BE2C (cell line): ENCODE data around the gene ADAMTS13.

Experiments used
- DNase-seq: peaks from one replicate; pipeline ENCODE4 v3.0.0-alpha.2; 2020
- H3K27me3 ChIP-seq: fragments of 250-450 bp; sonication (Bioruptor Pico); 2 replicates; pipeline ENCODE4 v1.5.1; 2020; ENCODE audit warnings: mild to moderate bottlenecking
- H3K36me3 ChIP-seq: fragments of 250-450 bp; sonication (Bioruptor Pico); 2 replicates; pipeline ENCODE4 v1.5.1; 2020; ENCODE audit warnings: mild to moderate bottlenecking
- H3K4me1 ChIP-seq: fragments of 250-450 bp; sonication (Bioruptor Pico); 2 replicates; pipeline ENCODE4 v1.5.1; 2020
- H3K4me3 ChIP-seq: 2 replicates; pipeline ENCODE4 v1.5.1; 2011; ENCODE audit warnings: low read depth, low read length
- H3K9me3 ChIP-seq: fragments of 250-450 bp; sonication (Bioruptor Pico); 2 replicates; pipeline ENCODE4 v1.5.1; 2020
- TF ChIP-seq, protein P1 (sequence below): IDR thresholded peaks from 2 replicates; pipeline ENCODE4 v1.5.1; 2012; ENCODE audit warnings: mild to moderate bottlenecking, low read depth, low read length

ADAMTS13 gene

DNA sequence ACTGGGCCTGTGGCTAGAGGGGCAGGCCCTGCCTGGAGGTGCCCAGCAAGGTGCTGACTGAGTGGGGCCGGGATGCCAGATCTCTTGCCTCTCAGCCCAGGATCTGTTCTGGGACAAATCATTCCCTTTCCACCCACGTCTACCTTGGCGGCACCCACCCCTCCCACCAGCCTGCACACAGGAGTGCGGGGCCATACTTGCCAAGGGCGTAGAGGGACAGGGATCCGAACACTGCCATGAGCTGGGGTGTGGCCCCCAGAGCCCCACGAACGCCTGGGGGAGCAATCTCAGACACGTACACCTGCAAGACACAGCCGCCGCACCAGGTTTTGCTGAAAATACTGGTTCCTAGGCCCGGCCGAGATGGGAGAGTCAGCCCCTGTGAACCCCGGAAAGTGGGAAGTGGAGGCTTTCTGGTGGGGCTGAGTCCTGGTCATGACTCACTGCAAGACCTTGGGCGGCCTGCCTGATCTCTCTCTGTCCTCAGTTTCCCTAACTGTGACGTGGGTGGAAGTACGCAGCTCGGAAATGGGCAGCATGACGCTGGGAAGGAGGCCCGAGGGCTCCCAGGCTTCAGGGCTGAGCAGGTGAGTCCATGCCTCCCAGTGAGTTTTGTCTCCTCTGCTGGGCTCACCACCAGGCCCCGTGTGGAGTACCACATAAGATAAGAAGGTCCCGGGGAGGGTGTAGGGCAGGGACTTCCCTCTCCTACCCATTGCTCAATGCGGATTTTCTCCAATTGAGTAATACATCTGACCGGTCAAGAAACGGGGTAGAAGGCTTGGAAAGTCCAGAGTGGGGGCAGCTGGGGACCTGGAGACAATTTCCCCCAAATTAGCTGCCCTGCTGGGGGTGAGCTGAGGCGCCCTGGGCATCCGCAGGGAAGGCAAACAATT, 54.1 kb downstream of the ADAMTS13 start:
- TF ChIP-seq, protein P1, sequence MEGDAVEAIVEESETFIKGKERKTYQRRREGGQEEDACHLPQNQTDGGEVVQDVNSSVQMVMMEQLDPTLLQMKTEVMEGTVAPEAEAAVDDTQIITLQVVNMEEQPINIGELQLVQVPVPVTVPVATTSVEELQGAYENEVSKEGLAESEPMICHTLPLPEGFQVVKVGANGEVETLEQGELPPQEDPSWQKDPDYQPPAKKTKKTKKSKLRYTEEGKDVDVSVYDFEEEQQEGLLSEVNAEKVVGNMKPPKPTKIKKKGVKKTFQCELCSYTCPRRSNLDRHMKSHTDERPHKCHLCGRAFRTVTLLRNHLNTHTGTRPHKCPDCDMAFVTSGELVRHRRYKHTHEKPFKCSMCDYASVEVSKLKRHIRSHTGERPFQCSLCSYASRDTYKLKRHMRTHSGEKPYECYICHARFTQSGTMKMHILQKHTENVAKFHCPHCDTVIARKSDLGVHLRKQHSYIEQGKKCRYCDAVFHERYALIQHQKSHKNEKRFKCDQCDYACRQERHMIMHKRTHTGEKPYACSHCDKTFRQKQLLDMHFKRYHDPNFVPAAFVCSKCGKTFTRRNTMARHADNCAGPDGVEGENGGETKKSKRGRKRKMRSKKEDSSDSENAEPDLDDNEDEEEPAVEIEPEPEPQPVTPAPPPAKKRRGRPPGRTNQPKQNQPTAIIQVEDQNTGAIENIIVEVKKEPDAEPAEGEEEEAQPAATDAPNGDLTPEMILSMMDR, result no peak
- DNase-seq, result peak; percentile 7
- peaks cover 3% of the 10 kb centered on the region; the same call in 1 of the 2 replicates for H3K4me1 ChIP-seq

DNA sequence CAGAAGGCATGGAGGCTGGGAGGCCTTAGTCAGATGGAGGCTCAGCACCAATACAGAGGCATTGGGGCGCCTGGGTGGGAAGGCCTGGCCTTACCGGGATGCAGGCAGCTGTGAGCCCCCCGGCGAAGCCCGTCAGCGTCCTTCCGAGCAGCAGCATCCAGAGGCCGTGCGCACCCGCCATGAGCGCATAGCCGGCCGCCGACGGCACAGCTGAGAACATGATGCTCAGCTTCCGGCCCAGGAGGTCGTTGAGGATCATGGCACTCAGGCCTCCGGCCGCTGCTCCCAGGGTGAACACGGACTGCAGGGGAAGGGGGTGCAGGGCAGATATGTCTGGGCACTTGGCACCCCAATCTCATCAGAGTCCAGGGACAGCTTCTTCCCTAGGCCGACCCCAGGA, 54.8 kb downstream of the ADAMTS13 start:
- Histone ChIP-seq H3K36me3 (peaks cover 29% of the 10 kb centered on the region), H3K9me3 (no peaks in the 10 kb centered on the region), H3K4me1 (peaks cover 3% of the 10 kb centered on the region; the same call in 1 of the 2 replicates), H3K4me3 (no peak overlapping the region), H3K27me3 (no peaks in the 10 kb centered on the region)
- TF ChIP-seq, protein P1, result no peak
- DNase-seq, result peak; percentile 6

More for the DNA sequence above, 54.1 kb downstream of the ADAMTS13 start:
- Histone ChIP-seq H3K36me3 (peaks cover 33% of the 10 kb centered on the region), H3K4me3 (no peak overlapping the region), H3K9me3 (no peaks in the 10 kb centered on the region), H3K27me3 (no peaks in the 10 kb centered on the region)

DNA sequence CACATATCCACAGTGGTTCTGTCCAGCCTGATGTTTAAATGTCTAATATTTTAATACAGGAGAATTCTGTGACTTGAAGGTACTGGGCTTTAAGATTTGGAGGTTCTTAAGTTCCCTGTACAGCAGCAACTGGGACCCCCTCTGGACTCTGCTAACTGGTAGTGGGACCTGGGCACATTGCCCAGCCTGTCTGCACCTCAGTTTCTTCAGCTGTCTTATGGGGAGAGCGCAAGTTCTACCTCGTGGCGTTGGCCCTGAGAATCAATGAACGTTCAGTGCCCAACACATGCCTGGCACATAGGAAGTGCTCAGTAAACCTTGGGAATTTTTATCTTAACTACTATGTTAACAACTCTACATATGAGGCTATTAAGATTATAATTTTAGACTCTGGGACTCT, 55.3 kb downstream of the ADAMTS13 start:
- peaks cover 3% of the 10 kb centered on the region; the same call in 1 of the 2 replicates for H3K4me1 ChIP-seq
- no peaks in the 10 kb centered on the region for H3K9me3 ChIP-seq
- H3K36me3 ChIP-seq, result peaks cover 29% of the 10 kb centered on the region
- TF ChIP-seq, protein P1, result no peak
- no peaks in the 10 kb centered on the region for H3K27me3 ChIP-seq
- no peak for DNase-seq
- H3K4me3 ChIP-seq, result peak overlapping the region; percentile 78; the same call in 1 of the 2 replicates

DNA sequence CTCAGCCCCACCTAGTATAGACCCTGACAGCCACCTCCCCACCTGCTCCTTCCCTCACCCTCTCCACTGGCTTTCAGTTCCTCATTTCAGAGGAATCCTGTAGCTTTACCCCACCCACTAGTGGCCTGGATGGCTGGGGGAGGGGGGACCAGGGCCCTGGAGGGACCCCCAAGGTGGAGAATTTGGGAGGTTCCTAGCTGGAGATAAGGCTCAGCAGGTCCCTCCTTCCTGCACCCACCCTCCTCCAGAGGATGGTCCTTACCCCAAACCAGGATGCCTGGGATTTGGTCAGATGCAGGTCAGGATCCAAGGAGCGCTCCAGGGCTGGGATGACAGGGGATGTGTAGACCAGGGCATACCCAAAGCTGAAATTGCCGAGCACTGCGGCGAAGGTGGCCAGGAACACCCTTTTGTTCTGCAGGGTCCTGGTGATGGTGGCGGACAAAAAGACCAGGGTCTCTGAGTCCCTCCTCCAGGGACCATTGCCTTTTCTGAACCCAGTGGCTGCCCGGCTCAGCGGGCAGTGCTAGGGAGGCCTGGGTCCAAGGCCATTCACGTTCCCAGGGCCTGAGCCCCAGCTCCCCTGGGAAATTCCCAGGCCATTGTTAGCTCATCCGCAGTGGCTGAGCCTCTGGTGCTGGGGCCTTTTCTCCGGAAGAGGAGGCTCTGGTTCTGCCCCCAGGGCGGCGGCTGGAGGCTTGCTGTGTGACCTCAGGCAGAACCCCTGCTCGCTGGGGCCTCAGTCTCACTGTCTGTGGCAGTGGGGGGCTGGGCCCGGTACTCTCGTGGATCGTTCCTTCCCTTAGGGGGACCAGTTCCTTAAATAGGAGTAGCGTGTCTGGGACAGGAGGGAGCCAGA, 56.1 kb downstream of the ADAMTS13 start:
- peaks cover 24% of the 10 kb centered on the region for H3K36me3 ChIP-seq
- H3K27me3 ChIP-seq, result no peaks in the 10 kb centered on the region
- H3K4me1 ChIP-seq, result peaks cover 3% of the 10 kb centered on the region; the same call in 1 of the 2 replicates
- TF ChIP-seq, protein P1, result no peak
- peak; percentile 82 for DNase-seq
- peak overlapping the region; percentile 78 for H3K4me3 ChIP-seq
- H3K9me3 ChIP-seq, result no peaks in the 10 kb centered on the region

DNA sequence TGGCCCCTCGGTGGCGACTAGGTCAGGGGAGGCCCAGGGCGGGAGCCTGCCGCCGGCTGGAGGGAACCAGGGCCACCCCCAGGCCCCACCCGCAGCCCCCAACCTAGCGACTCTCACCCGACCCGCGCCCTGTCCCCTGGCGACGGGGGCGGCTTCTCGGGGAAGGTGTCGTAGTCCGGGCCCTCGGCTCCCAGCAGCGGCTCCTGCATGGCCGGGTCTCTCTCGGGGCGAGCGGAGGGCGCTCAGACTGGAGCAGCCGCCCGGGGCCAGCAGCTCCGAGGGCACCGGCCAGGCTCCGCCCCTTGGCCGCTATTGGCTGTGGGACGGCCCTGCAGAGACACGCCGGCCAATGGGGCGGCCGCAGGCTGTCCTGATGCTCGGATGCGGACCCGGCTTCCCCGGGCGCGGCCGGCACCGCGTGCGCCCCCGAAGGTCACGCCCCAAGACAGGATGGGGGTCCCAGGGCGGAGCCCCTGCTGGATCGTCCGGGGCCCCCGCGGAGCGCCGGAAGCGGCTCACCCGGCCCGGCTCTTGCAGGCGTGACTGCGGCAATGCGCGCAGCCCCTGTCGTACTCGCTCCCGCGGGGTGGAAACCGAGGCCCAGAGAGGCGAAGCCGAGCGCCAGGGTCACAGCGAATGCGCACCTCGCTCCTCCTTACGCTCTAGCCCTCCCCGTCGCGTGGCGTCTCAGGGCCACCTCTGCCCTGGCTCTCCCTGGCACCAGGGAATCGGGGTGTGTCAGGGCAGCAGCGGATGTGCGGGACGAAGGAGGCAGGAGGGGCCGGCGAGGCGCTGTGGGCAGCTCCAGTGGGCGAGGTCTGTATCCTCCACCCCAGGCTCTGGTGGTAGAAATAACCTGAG, 56.9 kb downstream of the ADAMTS13 start, which contains the start of gene SLC2A6:
Gene SLC2A6, minus strand, starts transcription at position 249 of the 861 bp plus-strand sequence. Its CDS starts 40 bp downstream, at position 209.
- Histone ChIP-seq H3K36me3 (peaks cover 17% of the 10 kb centered on the region), H3K27me3 (no peaks in the 10 kb centered on the region), H3K9me3 (no peaks in the 10 kb centered on the region), H3K4me1 (peaks cover 3% of the 10 kb centered on the region; the same call in 1 of the 2 replicates), H3K4me3 (peak within 1 kb of the TSS; percentile 78)
- peak; percentile 96 for DNase-seq
- TF ChIP-seq, protein P1, result no peak
